Upper lobe of left lung (tissue), 6 donors: ENCODE data around the gene DCN. TPM values are rescaled to one million over a fixed set of nuclear protein-coding genes. Genes with fewer than 3 reads are reported as not detected.

Source experiments
- ATAC-seq, 2 donors: fragments of 200-7000 bp; cut with Tn5 transposase; one replicate each; pipeline ENCODE4 v1.9.1; 2022; ENCODE audit warnings: mild to moderate bottlenecking in 2 of 2, moderate library complexity in 2 of 2; ENCODE audit not compliant: low FRiP score in 2 of 2
- DNase-seq, 2 donors: peaks; one replicate each; pipeline ENCODE4 v3.0.0-alpha.2; 2019 to 2020
- H3K27ac ChIP-seq, 4 donors: fragments of 200-600 bp; sonication (generic); one replicate each; pipeline ENCODE4 v1.5.1; 2016 to 2019
- H3K27me3 ChIP-seq, 4 donors: fragments of 200-600 bp; sonication (generic); one replicate each; pipeline ENCODE4 v1.5.1; 2017 to 2019
- H3K36me3 ChIP-seq, 4 donors: fragments of 200-600 bp; sonication (generic); one replicate each; pipeline ENCODE4 v1.5.1; 2016 to 2019
- H3K4me1 ChIP-seq, 4 donors: fragments of 200-600 bp; sonication (generic); one replicate each; pipeline ENCODE4 v1.5.1; 2018 to 2019
- H3K4me3 ChIP-seq, 4 donors: fragments of 200-600 bp; sonication (generic); one replicate each; pipeline ENCODE4 v1.5.1; 2017 to 2019; ENCODE audit warnings: mild to moderate bottlenecking in 2 of 4, moderate library complexity in 1 of 4
- H3K9me3 ChIP-seq, 4 donors: fragments of 200-600 bp; sonication (generic); one replicate each; pipeline ENCODE4 v1.5.1; 2018 to 2019
- CTCF ChIP-seq, 6 experiments: fragments of 450-650 bp in 4 of 6; fragments of 200-600 bp in 2 of 6; sonication (generic) in 2 of 6; IDR thresholded peaks; one replicate each; pipeline ENCODE4 v1.5.1; 2016 to 2019; ENCODE audit warnings: antibody characterized with exemption in 6 of 6
- EP300 ChIP-seq, 4 donors: sonication (generic); formaldehyde crosslinking; IDR thresholded peaks; one replicate each; pipeline ENCODE4 v1.5.1; 2017; ENCODE audit warnings: antibody characterized with exemption in 4 of 4, control low read depth in 2 of 4
- POLR2A ChIP-seq, 4 donors: fragments of 450-650 bp; IDR thresholded peaks; one replicate each; pipeline ENCODE4 v1.5.1; 2016 to 2017; ENCODE audit warnings: antibody characterized with exemption in 4 of 4, mild to moderate bottlenecking in 2 of 4
- POLR2AphosphoS5 ChIP-seq, 2 donors: sonication (generic); formaldehyde crosslinking; IDR thresholded peaks; one replicate each; pipeline ENCODE4 v1.5.1; 2017; ENCODE audit warnings: antibody characterized with exemption in 2 of 2
- WGBS, 2 donors: methylation state at CpG; one replicate each; pipeline ENCODE4 v1.1.5; 2017 to 2018; 5-methylcytosine and 5-hydroxymethylcytosine counted together
- total RNA-seq, 6 donors: library from RNA; depleted of rRNA in 4 of 6; stranded (reverse); fragments of >200 nt in 4 of 6; gene quantifications; one replicate each; pipeline versions ENCODE4 v1.1.0 to v1.2.1, GENCODE V29; 2016 to 2021
- donor health status: DM: no; HTN: no; CAD: no; lungs with moderate emphysema.
- donor health status: DM: no; HTN: yes; CAD: no; lungs with severe emphysema.

Gene DCN
- total RNA-seq, 6 donors from 2014 or later = 163 to 1,140 (median 478) TPM

GRCh38 chr12:91173124-91173523 lies 9.5 kb downstream of the DCN start:
- peak overlapping the region in 1 of 4 donors; percentile 16 for H3K27ac ChIP-seq
- no peak for TF ChIP-seq CTCF (IDR thresholded peaks at IDR 0.05)
- TF ChIP-seq POLR2A (IDR thresholded peaks at IDR 0.05) = no peak
- TF ChIP-seq EP300 (IDR thresholded peaks at IDR 0.05) = no peak
- TF ChIP-seq POLR2AphosphoS5 (IDR thresholded peaks at IDR 0.05) = no peak
- ATAC-seq (no peak), DNase-seq (no peak)
- H3K4me1 ChIP-seq = no peaks in the 10 kb centered on the region
- H3K9me3 ChIP-seq = no peaks in the 10 kb centered on the region
- H3K4me3 ChIP-seq = no peak overlapping the region
- 53% methylated on average over 1 of the region's 1 CpG for WGBS, 2 donors
- H3K36me3 ChIP-seq = no peaks in the 10 kb centered on the region
- H3K27me3 ChIP-seq = no peaks in the 10 kb centered on the region

- no peaks in the 10 kb centered on the region for H3K9me3 ChIP-seq
- H3K36me3 ChIP-seq = no peaks in the 10 kb centered on the region
- peak overlapping the region in 1 of 4 donors; percentile 48 for H3K27ac ChIP-seq
- no peak for DNase-seq
- no peaks in the 10 kb centered on the region for H3K4me1 ChIP-seq
- ATAC-seq = no peak
- no peaks in the 10 kb centered on the region for H3K27me3 ChIP-seq
- no peak overlapping the region for H3K4me3 ChIP-seq
- no peak for TF ChIP-seq POLR2A (IDR thresholded peaks at IDR 0.05)
- no peak for TF ChIP-seq EP300 (IDR thresholded peaks at IDR 0.05)
- TF ChIP-seq POLR2AphosphoS5 (IDR thresholded peaks at IDR 0.05) = no peak
These were observed 10.5 kb downstream of the DCN start for GRCh38 chr12:91172096-91172495.

- DNase-seq = no peak
These were observed 11.1 kb downstream of the DCN start for GRCh38 chr12:91171476-91171875.

GRCh38 chr12:91163116-91163515 lies 19.5 kb downstream of the DCN start:
- ATAC-seq (no peak), DNase-seq (no peak)
- Histone ChIP-seq H3K27me3 (no peaks in the 10 kb centered on the region), H3K36me3 (no peaks in the 10 kb centered on the region), H3K4me1 (no peaks in the 10 kb centered on the region), H3K9me3 (no peaks in the 10 kb centered on the region), H3K4me3 (no peak overlapping the region), H3K27ac (no peak overlapping the region)
- TF ChIP-seq POLR2A (IDR thresholded peaks at IDR 0.05) (no peak), CTCF (IDR thresholded peaks at IDR 0.05) (no peak), EP300 (IDR thresholded peaks at IDR 0.05) (no peak), POLR2AphosphoS5 (IDR thresholded peaks at IDR 0.05) (no peak)

More at GRCh38 chr12:91171476-91171875, 11.1 kb downstream of the DCN start:
- H3K4me1 ChIP-seq = no peaks in the 10 kb centered on the region
- TF ChIP-seq EP300 (IDR thresholded peaks at IDR 0.05) (no peak), POLR2A (IDR thresholded peaks at IDR 0.05) (no peak), CTCF (IDR thresholded peaks at IDR 0.05) (no peak), POLR2AphosphoS5 (IDR thresholded peaks at IDR 0.05) (no peak)
- no peak for ATAC-seq
- no peaks in the 10 kb centered on the region for H3K9me3 ChIP-seq
- H3K27ac ChIP-seq = peak overlapping the region in 1 of 4 donors; percentile 48
- no peaks in the 10 kb centered on the region for H3K27me3 ChIP-seq
- H3K36me3 ChIP-seq = no peaks in the 10 kb centered on the region
- WGBS, 2 donors = 74 to 77% methylated on average over 2 of the region's 2 CpGs
- no peak overlapping the region for H3K4me3 ChIP-seq

GRCh38 chr12:91161009-91161408 lies 21.6 kb downstream of the DCN start:
- Histone ChIP-seq H3K36me3 (no peaks in the 10 kb centered on the region), H3K4me3 (no peak overlapping the region), H3K27me3 (no peaks in the 10 kb centered on the region), H3K9me3 (no peaks in the 10 kb centered on the region), H3K27ac (no peak overlapping the region), H3K4me1 (no peaks in the 10 kb centered on the region)
- no peak for DNase-seq
- no peak for ATAC-seq
- no peak for TF ChIP-seq EP300 (IDR thresholded peaks at IDR 0.05)
- no peak for TF ChIP-seq POLR2AphosphoS5 (IDR thresholded peaks at IDR 0.05)

- Histone ChIP-seq H3K27ac (no peak overlapping the region), H3K4me3 (no peak overlapping the region), H3K27me3 (no peaks in the 10 kb centered on the region), H3K9me3 (no peaks in the 10 kb centered on the region), H3K4me1 (no peaks in the 10 kb centered on the region), H3K36me3 (peaks cover 0 to 4% (median 0%) of the 10 kb centered on the region in 4 donors)
- ATAC-seq (no peak), DNase-seq (no peak)
- no peak for TF ChIP-seq POLR2A (IDR thresholded peaks at IDR 0.05)
- no peak for TF ChIP-seq EP300 (IDR thresholded peaks at IDR 0.05)
- TF ChIP-seq POLR2AphosphoS5 (IDR thresholded peaks at IDR 0.05) = no peak
- TF ChIP-seq CTCF (IDR thresholded peaks at IDR 0.05) = no peak
- WGBS, 2 donors = 75 to 81% methylated on average over 2 of the region's 2 CpGs
These were observed 26.6 kb downstream of the DCN start for GRCh38 chr12:91155990-91156389.
